ENCODE data around the gene RANGRF. TPM values are rescaled to one million over a fixed set of nuclear protein-coding genes. Genes with fewer than 3 reads are reported as not detected.

The RANGRF gene
- total RNA-seq, 2 donors from 2014 or later: 13.8 to 26.7 TPM

DNA sequence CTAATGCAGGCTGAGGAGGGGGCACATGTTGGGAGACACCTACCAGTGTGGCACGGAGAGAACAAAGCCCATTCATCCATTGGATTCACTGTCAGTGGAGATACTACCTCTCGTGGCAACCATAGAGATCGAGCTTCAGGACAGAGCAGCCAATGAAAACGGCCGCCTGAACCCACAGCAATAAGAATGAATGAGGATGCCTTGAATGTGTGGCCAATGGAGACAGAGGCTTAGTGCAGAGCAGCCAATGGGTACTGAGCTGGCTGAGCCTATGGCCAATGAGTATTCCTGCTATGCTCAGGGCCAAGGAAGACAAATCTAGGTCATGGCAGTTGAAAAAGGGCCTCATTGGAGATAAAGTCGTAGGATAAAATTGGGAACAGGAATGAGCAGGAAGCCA is 32.5 kb downstream of the RANGRF start:
- Histone ChIP-seq H3K27me3 (replicated peaks; ENCODE audit: insufficient read depth) (peaks cover 6% of the 10 kb centered on the region), H3K4me3 (no peak overlapping the region), H3K9me3 (no peaks in the 10 kb centered on the region), H3K36me3 (no peaks in the 10 kb centered on the region), H3K27ac (no peak overlapping the region), H3K4me1 (ENCODE audit: control insufficient read depth in 1 of 2, low read depth in 2 of 2) (peaks cover 0 to under 1% of the 10 kb centered on the region in 2 donors)
- ATAC-seq (ENCODE audit: insufficient number of reproducible peaks, low FRiP score, low read depth) (no peak), DNase-seq (ENCODE audit: low spot score) (no peak)
- TF ChIP-seq, protein P1, sequence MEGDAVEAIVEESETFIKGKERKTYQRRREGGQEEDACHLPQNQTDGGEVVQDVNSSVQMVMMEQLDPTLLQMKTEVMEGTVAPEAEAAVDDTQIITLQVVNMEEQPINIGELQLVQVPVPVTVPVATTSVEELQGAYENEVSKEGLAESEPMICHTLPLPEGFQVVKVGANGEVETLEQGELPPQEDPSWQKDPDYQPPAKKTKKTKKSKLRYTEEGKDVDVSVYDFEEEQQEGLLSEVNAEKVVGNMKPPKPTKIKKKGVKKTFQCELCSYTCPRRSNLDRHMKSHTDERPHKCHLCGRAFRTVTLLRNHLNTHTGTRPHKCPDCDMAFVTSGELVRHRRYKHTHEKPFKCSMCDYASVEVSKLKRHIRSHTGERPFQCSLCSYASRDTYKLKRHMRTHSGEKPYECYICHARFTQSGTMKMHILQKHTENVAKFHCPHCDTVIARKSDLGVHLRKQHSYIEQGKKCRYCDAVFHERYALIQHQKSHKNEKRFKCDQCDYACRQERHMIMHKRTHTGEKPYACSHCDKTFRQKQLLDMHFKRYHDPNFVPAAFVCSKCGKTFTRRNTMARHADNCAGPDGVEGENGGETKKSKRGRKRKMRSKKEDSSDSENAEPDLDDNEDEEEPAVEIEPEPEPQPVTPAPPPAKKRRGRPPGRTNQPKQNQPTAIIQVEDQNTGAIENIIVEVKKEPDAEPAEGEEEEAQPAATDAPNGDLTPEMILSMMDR (IDR thresholded peaks at IDR 0.05): no peak

DNA sequence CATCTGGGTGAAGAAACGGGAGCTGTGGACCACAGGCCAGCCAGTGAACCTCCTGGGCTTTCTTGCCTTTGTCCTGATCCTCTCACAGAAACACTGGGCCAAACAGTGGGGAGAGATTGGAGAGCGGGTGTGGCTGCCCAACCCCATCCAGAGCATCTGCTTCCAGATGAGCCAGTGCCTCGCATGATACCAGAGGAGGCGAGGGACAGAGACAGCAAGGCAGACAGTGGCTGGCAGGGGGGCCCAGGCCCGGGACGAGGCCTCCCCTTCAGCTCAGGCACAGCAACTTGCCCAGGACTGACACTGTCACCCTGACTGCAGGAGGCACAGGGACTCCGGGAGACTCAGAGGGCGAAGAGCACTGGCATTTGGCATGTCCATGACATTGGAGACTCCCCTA is 33.6 kb downstream of the RANGRF start:
- H3K27me3 ChIP-seq (replicated peaks; ENCODE audit: insufficient read depth): no peaks in the 10 kb centered on the region
- no peak for ATAC-seq (ENCODE audit: insufficient number of reproducible peaks, low FRiP score, low read depth)

DNA sequence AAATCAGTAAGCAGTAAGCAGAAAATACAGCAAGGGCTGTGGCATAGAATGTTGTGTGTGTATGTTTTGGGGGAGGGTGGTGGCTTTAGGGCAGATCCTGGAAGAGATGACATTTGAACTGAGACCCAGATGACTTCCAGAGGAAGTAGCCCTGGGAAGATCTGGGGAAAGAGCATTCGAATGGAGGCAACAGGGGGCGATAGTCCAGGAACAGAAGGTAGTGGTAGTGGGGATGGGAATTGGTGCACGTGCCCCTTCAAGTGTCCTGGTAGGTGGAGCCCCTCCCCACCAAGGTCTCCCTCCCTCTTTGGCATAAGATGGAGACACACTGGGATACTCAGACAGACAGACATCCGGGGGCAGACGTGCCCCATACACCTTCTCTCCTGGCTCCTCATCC is 35.7 kb downstream of the RANGRF start:
- Histone ChIP-seq H3K9me3 (no peaks in the 10 kb centered on the region), H3K36me3 (no peaks in the 10 kb centered on the region), H3K27ac (no peak overlapping the region), H3K4me3 (no peak overlapping the region), H3K27me3 (replicated peaks; ENCODE audit: insufficient read depth) (no peaks in the 10 kb centered on the region), H3K4me1 (ENCODE audit: control insufficient read depth in 1 of 2, low read depth in 2 of 2) (peaks cover 4 to 13% of the 10 kb centered on the region in 2 donors)
- DNase-seq (ENCODE audit: low spot score): no peak
- TF ChIP-seq, protein P1 (IDR thresholded peaks at IDR 0.05): no peak
- no peak for ATAC-seq (ENCODE audit: insufficient number of reproducible peaks, low FRiP score, low read depth)

More for the DNA sequence above, 33.6 kb downstream of the RANGRF start:
- no peak overlapping the region for H3K4me3 ChIP-seq
- H3K36me3 ChIP-seq: no peaks in the 10 kb centered on the region
- H3K9me3 ChIP-seq: no peaks in the 10 kb centered on the region
- TF ChIP-seq, protein P1 (IDR thresholded peaks at IDR 0.05): no peak
- DNase-seq (ENCODE audit: low spot score): no peak
- H3K4me1 ChIP-seq (ENCODE audit: control insufficient read depth in 1 of 2, low read depth in 2 of 2): peaks cover under 1 to 9% of the 10 kb centered on the region in 2 donors
- no peak overlapping the region for H3K27ac ChIP-seq

DNA sequence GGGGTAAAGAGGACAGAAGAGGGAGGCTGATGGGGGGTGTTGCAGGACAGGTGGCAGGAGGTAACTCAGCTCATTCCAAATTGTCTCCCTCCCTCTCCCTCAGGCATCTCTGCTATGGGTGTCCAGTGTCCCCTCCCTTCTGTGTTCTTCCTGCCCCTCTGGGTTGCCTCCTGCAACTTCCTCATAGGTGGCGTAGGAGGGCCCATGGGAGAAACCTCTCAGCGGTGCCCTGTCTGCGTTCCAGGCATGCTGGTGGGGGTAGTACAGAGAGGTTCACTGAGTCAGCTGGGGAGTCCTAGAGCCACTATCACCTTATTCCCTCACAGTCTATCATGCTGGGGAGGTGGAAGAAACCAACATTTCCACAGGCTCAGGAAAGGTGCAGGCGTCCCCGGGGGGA is 36.5 kb downstream of the RANGRF start:
- TF ChIP-seq, protein P1 (IDR thresholded peaks at IDR 0.05): no peak
- no peak overlapping the region for H3K27ac ChIP-seq
- no peaks in the 10 kb centered on the region for H3K9me3 ChIP-seq
- H3K27me3 ChIP-seq (replicated peaks; ENCODE audit: insufficient read depth): no peaks in the 10 kb centered on the region
- H3K4me3 ChIP-seq: no peak overlapping the region
- DNase-seq (ENCODE audit: low spot score) (no peak), ATAC-seq (ENCODE audit: insufficient number of reproducible peaks, low FRiP score, low read depth) (no peak)
- H3K4me1 ChIP-seq (ENCODE audit: control insufficient read depth in 1 of 2, low read depth in 2 of 2): peaks cover 4 to 13% of the 10 kb centered on the region in 2 donors
- H3K36me3 ChIP-seq: no peaks in the 10 kb centered on the region

DNA sequence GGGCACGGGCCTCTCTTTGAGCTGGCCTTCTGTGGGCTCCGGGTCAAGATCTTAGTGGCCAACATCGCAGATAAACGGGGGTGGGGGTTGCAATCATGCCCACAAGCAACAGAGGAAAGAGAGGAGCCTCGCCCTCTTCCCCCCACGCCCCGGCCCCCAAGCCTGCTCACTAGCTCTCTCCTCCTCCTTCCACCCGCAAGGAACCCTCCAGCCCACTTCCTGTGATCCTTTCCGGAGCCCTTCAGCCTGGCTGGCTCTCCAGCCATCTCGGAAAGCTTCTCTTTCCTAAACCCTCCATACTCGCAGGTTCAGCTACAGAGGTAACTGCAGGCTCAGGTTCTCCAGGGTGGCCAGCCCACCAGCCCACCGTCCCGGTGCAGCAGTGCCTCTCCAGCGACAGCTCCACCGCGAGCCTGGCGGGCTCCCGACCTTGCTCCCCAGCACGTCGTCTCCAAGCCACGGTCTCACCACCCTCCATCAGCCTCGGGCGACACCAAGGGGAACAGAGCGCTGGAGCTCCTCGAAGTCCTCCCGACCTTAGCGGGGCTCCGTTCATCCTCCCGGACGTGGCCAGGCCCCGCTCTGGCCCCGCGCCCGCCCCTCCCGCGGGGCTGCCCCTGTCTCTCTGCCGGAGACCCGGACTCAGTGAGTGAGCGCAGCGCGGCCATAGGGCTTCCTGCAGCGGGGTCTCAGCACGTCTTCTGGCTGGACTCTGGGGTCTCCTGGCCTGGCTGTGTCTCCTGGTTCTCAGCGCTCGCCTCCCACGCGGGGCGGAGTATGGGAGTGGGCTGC is 38.2 kb downstream of the RANGRF start:
- Histone ChIP-seq H3K4me1 (ENCODE audit: control insufficient read depth in 1 of 2, low read depth in 2 of 2) (peaks cover 4 to 13% of the 10 kb centered on the region in 2 donors), H3K9me3 (no peaks in the 10 kb centered on the region), H3K27me3 (replicated peaks; ENCODE audit: insufficient read depth) (no peaks in the 10 kb centered on the region), H3K36me3 (no peaks in the 10 kb centered on the region), H3K4me3 (peak overlapping the region; percentile 70), H3K27ac (no peak overlapping the region)
- no peak for ATAC-seq (ENCODE audit: insufficient number of reproducible peaks, low FRiP score, low read depth)
- no peak for DNase-seq (ENCODE audit: low spot score)
- TF ChIP-seq, protein P1 (IDR thresholded peaks at IDR 0.05): no peak
